ENCODE measurements around the gene ZNF154.

DNA sequence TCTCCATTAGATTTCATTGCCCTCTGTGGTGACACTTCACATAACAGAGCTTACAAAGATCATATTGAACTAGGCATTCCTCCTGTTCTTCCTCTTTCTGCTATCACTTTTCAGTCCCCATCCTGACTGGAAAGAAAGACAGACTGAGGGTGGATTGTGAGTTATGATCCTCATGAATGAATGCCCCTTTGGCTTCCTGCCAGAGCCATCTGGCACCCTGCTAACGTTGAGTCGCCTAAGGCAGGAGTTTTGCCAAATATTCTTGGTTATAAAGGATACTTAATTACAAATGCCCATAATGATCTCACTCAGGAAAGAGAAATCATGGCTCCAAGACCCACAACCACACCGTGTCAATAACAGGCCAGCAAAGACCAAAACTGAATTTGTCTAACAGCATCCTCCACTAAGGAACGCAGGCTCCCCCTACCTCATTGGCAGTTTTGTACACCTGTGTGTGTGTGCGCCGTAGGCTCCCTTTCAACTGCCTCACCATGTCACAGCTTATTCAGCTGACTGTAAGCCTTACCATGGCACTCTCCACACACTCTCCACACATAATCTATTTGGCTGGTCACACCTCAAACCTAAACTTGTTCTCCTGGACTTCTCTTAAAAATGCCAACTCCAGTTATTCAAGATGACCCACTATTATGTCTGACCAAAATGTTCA, 60.5 kb downstream of the ZNF154 start:
- TF ChIP-seq, protein P1, sequence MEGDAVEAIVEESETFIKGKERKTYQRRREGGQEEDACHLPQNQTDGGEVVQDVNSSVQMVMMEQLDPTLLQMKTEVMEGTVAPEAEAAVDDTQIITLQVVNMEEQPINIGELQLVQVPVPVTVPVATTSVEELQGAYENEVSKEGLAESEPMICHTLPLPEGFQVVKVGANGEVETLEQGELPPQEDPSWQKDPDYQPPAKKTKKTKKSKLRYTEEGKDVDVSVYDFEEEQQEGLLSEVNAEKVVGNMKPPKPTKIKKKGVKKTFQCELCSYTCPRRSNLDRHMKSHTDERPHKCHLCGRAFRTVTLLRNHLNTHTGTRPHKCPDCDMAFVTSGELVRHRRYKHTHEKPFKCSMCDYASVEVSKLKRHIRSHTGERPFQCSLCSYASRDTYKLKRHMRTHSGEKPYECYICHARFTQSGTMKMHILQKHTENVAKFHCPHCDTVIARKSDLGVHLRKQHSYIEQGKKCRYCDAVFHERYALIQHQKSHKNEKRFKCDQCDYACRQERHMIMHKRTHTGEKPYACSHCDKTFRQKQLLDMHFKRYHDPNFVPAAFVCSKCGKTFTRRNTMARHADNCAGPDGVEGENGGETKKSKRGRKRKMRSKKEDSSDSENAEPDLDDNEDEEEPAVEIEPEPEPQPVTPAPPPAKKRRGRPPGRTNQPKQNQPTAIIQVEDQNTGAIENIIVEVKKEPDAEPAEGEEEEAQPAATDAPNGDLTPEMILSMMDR (conservative IDR thresholded peaks at IDR 0.05 in 1 of 2, IDR thresholded peaks at IDR 0.05 in 1 of 2; ENCODE audit: extremely low read depth in 1 of 2, insufficient read depth in 1 of 2, low read depth in 1 of 2, low read length in 2 of 2) = no peak
- no peak for TF ChIP-seq EZH2 (IDR thresholded peaks at IDR 0.05; ENCODE audit: borderline replicate concordance, low read length)
